Activated T-helper 17 cell treated with anti-CD3 and anti-CD28 coated beads, Interleukin-2, amount 50 U/mL, for 72 hours (primary cell): ENCODE measurements around the gene OR2L3. TPM values are rescaled to one million over a fixed set of nuclear protein-coding genes. Genes with fewer than 3 reads are reported as not detected.

Source experiments
- ATAC-seq: fragments of 150-1000 bp; cut with Tn5 transposase; replicated peaks from 2 replicates; pipeline ENCODE4 v1.10.0; 2021; ENCODE audit warnings: mild to moderate bottlenecking, moderate library complexity
- H3K27ac Mint-ChIP-seq: one replicate; pipeline ENCODE4 v1.8.0; 2022; ENCODE audit warnings: mixed read lengths
- H3K27me3 Mint-ChIP-seq: one replicate; pipeline ENCODE4 v1.8.0; 2022; ENCODE audit warnings: mixed read lengths
- H3K36me3 Mint-ChIP-seq: one replicate; pipeline ENCODE4 v1.8.0; 2022; ENCODE audit warnings: low read depth, mild to moderate bottlenecking, mixed read lengths
- H3K4me1 Mint-ChIP-seq: one replicate; pipeline ENCODE4 v1.8.0; 2022; ENCODE audit warnings: mixed read lengths
- H3K4me3 Mint-ChIP-seq: one replicate; pipeline ENCODE4 v1.8.0; 2022; ENCODE audit warnings: mild to moderate bottlenecking, mixed read lengths
- H3K9me3 Mint-ChIP-seq: one replicate; pipeline ENCODE4 v1.8.0; 2022; ENCODE audit warnings: mixed read lengths
- total RNA-seq, 2 donors: library from RNA; stranded (reverse); gene quantifications; one replicate each; pipeline ENCODE4 v1.2.3, GENCODE V29; 2022

OR2L3 gene
- total RNA-seq, 2 donors from 2014 or later = not detected

- Mint-ChIP-seq H3K27ac (no peak overlapping the region), H3K4me1 (no peaks in the 10 kb centered on the region), H3K36me3 (no peaks in the 10 kb centered on the region), H3K4me3 (no peak overlapping the region), H3K9me3 (peaks cover 5% of the 10 kb centered on the region), H3K27me3 (no peaks in the 10 kb centered on the region)
- ATAC-seq = no peak
Measured at GRCh38 chr1:248098529-248098928, 51.9 kb downstream of the OR2L3 start.

GRCh38 chr1:248102847-248103246 is 56.2 kb downstream of the OR2L3 start:
- no peaks in the 10 kb centered on the region for H3K4me1 Mint-ChIP-seq
- H3K9me3 Mint-ChIP-seq = peaks cover 11% of the 10 kb centered on the region
- H3K27me3 Mint-ChIP-seq = no peaks in the 10 kb centered on the region
- no peak for ATAC-seq
- no peaks in the 10 kb centered on the region for H3K36me3 Mint-ChIP-seq
- H3K4me3 Mint-ChIP-seq = no peak overlapping the region
- no peak overlapping the region for H3K27ac Mint-ChIP-seq

GRCh38 chr1:248111157-248111556 is 64.5 kb downstream of the OR2L3 start:
- H3K36me3 Mint-ChIP-seq = no peaks in the 10 kb centered on the region
- no peaks in the 10 kb centered on the region for H3K4me1 Mint-ChIP-seq
- H3K9me3 Mint-ChIP-seq = peaks cover 36% of the 10 kb centered on the region
- no peak for ATAC-seq
- no peaks in the 10 kb centered on the region for H3K27me3 Mint-ChIP-seq
- H3K4me3 Mint-ChIP-seq = no peak overlapping the region
- no peak overlapping the region for H3K27ac Mint-ChIP-seq

Other genes with a start within 250 kb of the OR2L3 start
- not detected for gene OR14A16, start 222.7 kb upstream of the OR2L3 start, total RNA-seq
- gene OR11L1, start 204.9 kb upstream of the OR2L3 start, total RNA-seq = not detected
- gene TRIM58, start 189.6 kb upstream of the OR2L3 start, total RNA-seq = under 1 TPM; 0.13 to 0.19 TPM
- not detected for gene OR2W3, start 151.2 kb upstream of the OR2L3 start, total RNA-seq
- not detected for gene OR2T8, start 126.6 kb upstream of the OR2L3 start, total RNA-seq
- gene OR2AJ1, start 121.9 kb upstream of the OR2L3 start, total RNA-seq = not detected
- gene OR2L8, start 98.0 kb upstream of the OR2L3 start, total RNA-seq = not detected
- under 1 TPM in 1 of 2 donors, not detected in 1; 0.26 TPM for gene OR2AK2, start 81.6 kb upstream of the OR2L3 start, total RNA-seq
- under 1 TPM in 1 of 2 donors, not detected in 1; 0.09 TPM for gene OR2L5, start 33.2 kb upstream of the OR2L3 start, total RNA-seq
- under 1 TPM; 0.11 TPM for gene OR2L2, start 16.8 kb upstream of the OR2L3 start, total RNA-seq
- not detected for gene OR2L13, start 48.3 kb downstream of the OR2L3 start, total RNA-seq
- gene OR2M5, start 98.3 kb downstream of the OR2L3 start, total RNA-seq = not detected
- not detected for gene OR2M2, start 128.0 kb downstream of the OR2L3 start, total RNA-seq
- gene OR2M3, start 150.4 kb downstream of the OR2L3 start, total RNA-seq = not detected
- not detected for gene OR2M4, start 184.6 kb downstream of the OR2L3 start, total RNA-seq
- gene OR2T33, start 231.1 kb downstream of the OR2L3 start, total RNA-seq = not detected